ENCODE data around the gene ZXDC.

ZXDC gene

DNA sequence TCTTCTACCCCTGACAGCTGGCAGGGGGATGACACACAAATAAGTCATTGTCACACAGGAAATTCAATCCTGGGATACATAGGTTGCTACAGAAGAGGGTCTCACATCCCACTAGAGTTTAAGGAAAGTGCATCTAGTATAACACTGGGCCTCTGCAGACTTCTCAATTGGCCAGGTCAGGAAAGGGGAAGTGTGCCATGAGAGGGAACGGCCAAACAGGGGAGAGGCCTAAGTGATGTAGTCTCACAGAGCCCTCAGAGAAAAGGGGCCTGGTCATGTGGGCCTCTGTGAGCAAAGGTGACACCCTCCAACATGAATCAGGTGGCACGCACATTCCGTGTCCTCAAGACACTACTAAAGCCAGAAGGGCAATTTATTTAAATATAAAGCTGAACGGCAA lies 11.2 kb downstream of the ZXDC start:
- no peak for TF ChIP-seq ZFX (IDR thresholded peaks at IDR 0.05; ENCODE audit: borderline replicate concordance)
- TF ChIP-seq CTCF (IDR thresholded peaks at IDR 0.05) = no peak
- H3K27ac ChIP-seq = no peak overlapping the region

- no peak overlapping the region for H3K27ac ChIP-seq
- no peak for TF ChIP-seq ZFX (IDR thresholded peaks at IDR 0.05; ENCODE audit: borderline replicate concordance)
- TF ChIP-seq CTCF (IDR thresholded peaks at IDR 0.05) = no peak
Observed at GRCh38 chr3:126464093-126464492, 11.6 kb downstream of the ZXDC start.

- H3K27ac ChIP-seq = no peak overlapping the region
- TF ChIP-seq CTCF (IDR thresholded peaks at IDR 0.05) (no peak), ZFX (IDR thresholded peaks at IDR 0.05; ENCODE audit: borderline replicate concordance) (no peak)
Observed at GRCh38 chr3:126463521-126463920, 12.2 kb downstream of the ZXDC start.

DNA sequence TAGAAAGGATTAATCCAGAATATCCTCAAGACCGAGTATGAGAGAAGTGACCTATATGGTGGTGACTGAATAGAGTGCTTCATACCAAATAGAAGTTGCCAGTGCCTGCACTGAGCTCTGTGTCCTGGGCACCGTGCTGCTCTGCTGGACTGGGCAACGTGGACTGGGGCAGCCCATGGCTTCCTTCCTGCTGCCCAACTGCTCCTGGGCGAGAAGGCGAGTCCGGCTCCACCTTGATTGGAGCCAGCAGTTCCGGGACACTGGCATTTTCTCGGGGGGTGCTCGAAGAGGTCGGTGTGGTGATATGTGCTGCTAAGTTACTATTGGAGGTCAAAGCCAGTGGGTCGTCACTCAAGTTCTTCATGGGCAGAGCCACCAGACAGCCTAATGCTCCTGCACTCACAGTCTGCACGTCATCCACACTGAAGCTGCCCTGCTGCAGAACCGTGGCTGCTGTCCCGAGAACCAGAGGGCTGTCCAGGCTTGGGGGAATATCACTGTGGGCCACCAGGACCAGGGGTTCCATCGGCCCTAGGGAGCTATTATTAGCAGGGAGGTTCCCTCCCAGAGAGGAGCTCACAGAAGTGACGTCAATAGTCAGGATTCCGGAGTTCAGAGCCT lies 14.1 kb downstream of the ZXDC start:
- TF ChIP-seq ZFX (IDR thresholded peaks at IDR 0.05; ENCODE audit: borderline replicate concordance) = no peak
- TF ChIP-seq CTCF (IDR thresholded peaks at IDR 0.05) = no peak
- H3K27ac ChIP-seq = no peak overlapping the region

- TF ChIP-seq ZFX (IDR thresholded peaks at IDR 0.05; ENCODE audit: borderline replicate concordance) (no peak), CTCF (IDR thresholded peaks at IDR 0.05) (no peak)
- no peak overlapping the region for H3K27ac ChIP-seq
Observed at GRCh38 chr3:126460381-126460780, 15.3 kb downstream of the ZXDC start.

GRCh38 chr3:126459763-126460127 lies 15.9 kb downstream of the ZXDC start:
- no peak for TF ChIP-seq CTCF (IDR thresholded peaks at IDR 0.05)
- H3K27ac ChIP-seq = no peak overlapping the region

GRCh38 chr3:126459111-126459762 lies 16.5 kb downstream of the ZXDC start:
- no peak overlapping the region for H3K27ac ChIP-seq
- no peak for TF ChIP-seq ZFX (IDR thresholded peaks at IDR 0.05; ENCODE audit: borderline replicate concordance)
- TF ChIP-seq CTCF (IDR thresholded peaks at IDR 0.05) = no peak

Measured in 22Rv1 (cell line).